T follicular helper cell (primary cell): ENCODE measurements around the gene HMX2.
"Not testable (repeated sequence)": the region's sequence is repeated elsewhere in the genome, so short reads cannot be mapped to it uniquely, and the experiment has no call there.

ENCODE experiments used
- DNase-seq: peaks from one replicate; pipeline ENCODE4 v3.0.0-alpha.2; 2020; ENCODE audit warnings: low read depth

The HMX2 gene

GRCh38 chr10:123151737-123152135 lies 3.8 kb downstream of the HMX2 start:
- no peak for DNase-seq

- DNase-seq: no peak
These were observed 5.7 kb downstream of the HMX2 start for GRCh38 chr10:123153486-123154091.

- DNase-seq: peak; percentile 85
These were observed 6.3 kb downstream of the HMX2 start, which contains the start of gene BUB3 for GRCh38 chr10:123154092-123154710. TSS of gene BUB3 (plus strand) at chr10:123154402. CDS start at chr10:123154918, 516 bp downstream.

GRCh38 chr10:123154711-123155505 lies 7.0 kb downstream of the HMX2 start:
- DNase-seq: no peak

GRCh38 chr10:123156078-123156477 lies 8.1 kb downstream of the HMX2 start:
- DNase-seq: no peak

GRCh38 chr10:123157210-123157609 lies 9.3 kb downstream of the HMX2 start:
- DNase-seq: no peak

GRCh38 chr10:123158682-123159081 lies 10.7 kb downstream of the HMX2 start:
- DNase-seq: no peak

GRCh38 chr10:123160311-123160980 lies 12.5 kb downstream of the HMX2 start:
- DNase-seq: no peak

- DNase-seq: no peak
These were observed 16.4 kb downstream of the HMX2 start for GRCh38 chr10:123164319-123164718.

GRCh38 chr10:123165445-123166072 lies 17.6 kb downstream of the HMX2 start:
- no peak for DNase-seq

- no peak for DNase-seq
These were observed 18.7 kb downstream of the HMX2 start for GRCh38 chr10:123166618-123167017.

- DNase-seq: no peak
These were observed 23.0 kb downstream of the HMX2 start for GRCh38 chr10:123170961-123171360.

- not testable (repeated sequence) for DNase-seq
These were observed 23.7 kb downstream of the HMX2 start for GRCh38 chr10:123171616-123172015.

GRCh38 chr10:123175389-123176387 lies 27.8 kb downstream of the HMX2 start:
- DNase-seq: no peak

GRCh38 chr10:123178390-123178789 lies 30.5 kb downstream of the HMX2 start:
- DNase-seq: not testable (repeated sequence)

- no peak for DNase-seq
These were observed 32.5 kb downstream of the HMX2 start for GRCh38 chr10:123180101-123181090.

GRCh38 chr10:123183724-123184123 lies 35.8 kb downstream of the HMX2 start:
- DNase-seq: no peak

GRCh38 chr10:123187781-123188180 lies 39.8 kb downstream of the HMX2 start:
- no peak for DNase-seq

GRCh38 chr10:123191886-123192285 lies 44.0 kb downstream of the HMX2 start:
- no peak for DNase-seq
